Upper lobe of left lung (tissue), 4 donors: ENCODE measurements around the gene CISD3.

Experiments used
- POLR2A ChIP-seq, 4 donors: fragments of 450-650 bp; IDR thresholded peaks; one replicate each; pipeline ENCODE4 v1.5.1; 2016 to 2017; ENCODE audit warnings: antibody characterized with exemption in 4 of 4, mild to moderate bottlenecking in 2 of 4
- POLR2AphosphoS5 ChIP-seq, 2 donors: sonication (generic); formaldehyde crosslinking; IDR thresholded peaks; one replicate each; pipeline ENCODE4 v1.5.1; 2017; ENCODE audit warnings: antibody characterized with exemption in 2 of 2
- TF ChIP-seq, protein P1 (sequence below), 6 experiments: fragments of 450-650 bp in 4 of 6; fragments of 200-600 bp in 2 of 6; sonication (generic) in 2 of 6; IDR thresholded peaks; one replicate each; pipeline ENCODE4 v1.5.1; 2016 to 2019; ENCODE audit warnings: antibody characterized with exemption in 6 of 6

- TF ChIP-seq, protein P1, sequence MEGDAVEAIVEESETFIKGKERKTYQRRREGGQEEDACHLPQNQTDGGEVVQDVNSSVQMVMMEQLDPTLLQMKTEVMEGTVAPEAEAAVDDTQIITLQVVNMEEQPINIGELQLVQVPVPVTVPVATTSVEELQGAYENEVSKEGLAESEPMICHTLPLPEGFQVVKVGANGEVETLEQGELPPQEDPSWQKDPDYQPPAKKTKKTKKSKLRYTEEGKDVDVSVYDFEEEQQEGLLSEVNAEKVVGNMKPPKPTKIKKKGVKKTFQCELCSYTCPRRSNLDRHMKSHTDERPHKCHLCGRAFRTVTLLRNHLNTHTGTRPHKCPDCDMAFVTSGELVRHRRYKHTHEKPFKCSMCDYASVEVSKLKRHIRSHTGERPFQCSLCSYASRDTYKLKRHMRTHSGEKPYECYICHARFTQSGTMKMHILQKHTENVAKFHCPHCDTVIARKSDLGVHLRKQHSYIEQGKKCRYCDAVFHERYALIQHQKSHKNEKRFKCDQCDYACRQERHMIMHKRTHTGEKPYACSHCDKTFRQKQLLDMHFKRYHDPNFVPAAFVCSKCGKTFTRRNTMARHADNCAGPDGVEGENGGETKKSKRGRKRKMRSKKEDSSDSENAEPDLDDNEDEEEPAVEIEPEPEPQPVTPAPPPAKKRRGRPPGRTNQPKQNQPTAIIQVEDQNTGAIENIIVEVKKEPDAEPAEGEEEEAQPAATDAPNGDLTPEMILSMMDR (IDR thresholded peaks at IDR 0.05): no peak
- TF ChIP-seq POLR2A (IDR thresholded peaks at IDR 0.05) (no peak), POLR2AphosphoS5 (IDR thresholded peaks at IDR 0.05) (no peak)
Measured at GRCh38 chr17:38724337-38724988, 5.7 kb upstream of the CISD3 start.
